ENCODE measurements around the gene ANK2.
A peak's percentile ranks its signal among the peaks of the same experiment; 100 is the strongest.
"Not testable (repeated sequence)": the region's sequence is repeated elsewhere in the genome, so short reads cannot be mapped to it uniquely, and the experiment has no call there.

The ANK2 gene

DNA sequence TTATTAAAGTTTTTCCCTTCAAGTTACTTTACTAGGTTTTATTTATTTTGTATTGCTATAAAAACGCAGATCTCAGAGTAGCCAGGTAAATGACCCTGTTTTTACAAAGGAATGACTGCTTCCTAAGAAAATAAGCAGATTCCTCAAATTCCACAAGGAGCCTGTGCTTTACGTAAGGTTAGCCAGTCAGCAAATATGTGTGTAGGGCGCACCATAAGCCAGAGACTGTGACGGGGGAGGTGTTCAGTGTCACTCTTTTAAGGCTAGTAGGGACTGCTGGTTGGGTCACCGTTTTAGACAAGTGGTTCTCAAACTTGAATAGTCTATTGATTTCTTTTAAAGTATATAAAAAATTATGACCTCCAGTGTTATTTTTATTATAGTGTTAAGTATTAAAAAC, 119.9 kb downstream of the ANK2 start:
- Histone ChIP-seq H3K36me3 (ENCODE audit: control insufficient read depth, insufficient read depth, low read length) (no peaks in the 10 kb centered on the region), H3K9me3 (ENCODE audit: control insufficient read depth, insufficient read depth, low read length) (no peaks in the 10 kb centered on the region), H3K4me3 (ENCODE audit: low read length) (no peak overlapping the region), H3K27me3 (ENCODE audit: control insufficient read depth, insufficient read depth, low read length) (no peaks in the 10 kb centered on the region), H3K4me1 (ENCODE audit: control insufficient read depth, insufficient read depth, low read length) (no peaks in the 10 kb centered on the region), H3K27ac (ENCODE audit: low read length) (no peak overlapping the region)
- no CpG with 5 or more reads among the region's 5 CpGs for WGBS (ENCODE audit: insufficient coverage, insufficient read length)
- peak; percentile 13 for DNase-seq (ENCODE audit: low read depth, low spot score)

DNA sequence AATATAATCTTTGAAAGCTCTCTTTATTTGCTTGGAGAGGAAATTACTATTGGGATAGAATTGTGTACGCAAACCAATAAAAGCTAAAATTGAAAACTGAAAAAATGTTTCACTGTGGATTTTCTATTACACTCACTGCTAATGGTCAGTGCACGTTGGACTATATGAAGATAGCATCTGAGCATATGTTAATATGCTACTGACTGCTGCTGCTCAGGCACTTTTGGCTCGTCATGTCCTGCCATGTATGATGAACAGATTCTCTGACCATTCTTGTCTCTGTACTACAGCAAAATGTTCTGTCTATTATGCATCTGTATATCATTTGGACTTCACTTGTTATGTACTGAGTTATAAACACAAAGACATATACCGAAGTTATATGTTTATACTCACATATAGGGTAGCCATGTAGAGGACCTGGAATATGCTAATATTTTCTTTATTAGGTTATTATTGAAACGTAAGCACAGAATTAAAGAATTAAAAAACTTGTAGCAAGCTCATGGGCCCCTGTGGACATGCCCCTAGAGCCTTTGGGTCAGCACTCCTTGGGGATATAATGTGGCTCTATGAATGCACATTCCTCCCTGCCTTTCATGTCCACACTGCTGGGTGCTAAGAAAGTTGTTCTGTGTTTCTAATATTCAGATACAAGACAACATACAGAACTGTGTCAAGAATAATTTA, 120.8 kb downstream of the ANK2 start:
- H3K4me1 ChIP-seq (ENCODE audit: control insufficient read depth, insufficient read depth, low read length): no peaks in the 10 kb centered on the region
- H3K27ac ChIP-seq (ENCODE audit: low read length): no peak overlapping the region
- DNase-seq (ENCODE audit: low read depth, low spot score): no peak
- H3K36me3 ChIP-seq (ENCODE audit: control insufficient read depth, insufficient read depth, low read length): no peaks in the 10 kb centered on the region
- H3K9me3 ChIP-seq (ENCODE audit: control insufficient read depth, insufficient read depth, low read length): no peaks in the 10 kb centered on the region
- WGBS (ENCODE audit: insufficient coverage, insufficient read length): no CpG with 5 or more reads among the region's 5 CpGs
- no peak overlapping the region for H3K4me3 ChIP-seq (ENCODE audit: low read length)
- H3K27me3 ChIP-seq (ENCODE audit: control insufficient read depth, insufficient read depth, low read length): no peaks in the 10 kb centered on the region

DNA sequence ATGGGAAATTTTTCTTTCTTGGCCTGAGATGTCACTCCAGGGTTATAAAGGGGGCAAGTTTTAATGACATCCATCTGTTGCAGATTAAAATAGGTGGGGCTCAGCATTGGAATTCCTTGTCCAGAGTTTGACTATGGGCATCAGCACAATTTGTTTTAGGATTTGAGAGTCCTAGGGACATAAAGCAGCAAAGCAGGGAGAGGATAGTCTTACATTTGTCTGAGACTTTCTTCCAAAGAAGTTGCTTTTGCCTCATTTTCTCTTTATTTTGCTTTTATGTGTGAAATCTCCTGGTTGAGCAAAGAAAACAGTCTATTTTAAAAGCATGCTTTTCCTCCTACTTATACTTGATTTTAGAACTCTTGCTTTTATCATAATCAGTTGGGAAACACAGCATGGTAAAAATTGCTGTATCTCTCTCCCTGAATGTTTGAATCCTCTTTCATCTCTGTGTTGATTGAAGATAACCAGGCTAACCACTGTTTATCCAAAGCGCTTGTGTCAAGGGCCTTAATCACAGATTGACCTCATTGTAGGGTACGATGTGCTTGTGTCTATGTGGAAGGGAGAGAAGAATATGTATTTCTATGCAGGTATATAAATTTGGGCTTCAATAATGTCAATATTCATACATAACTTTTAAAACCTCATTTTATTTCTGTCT, 121.5 kb downstream of the ANK2 start:
- Histone ChIP-seq H3K36me3 (ENCODE audit: control insufficient read depth, insufficient read depth, low read length) (no peaks in the 10 kb centered on the region), H3K4me3 (ENCODE audit: low read length) (no peak overlapping the region), H3K27me3 (ENCODE audit: control insufficient read depth, insufficient read depth, low read length) (no peaks in the 10 kb centered on the region), H3K4me1 (ENCODE audit: control insufficient read depth, insufficient read depth, low read length) (no peaks in the 10 kb centered on the region), H3K9me3 (ENCODE audit: control insufficient read depth, insufficient read depth, low read length) (no peaks in the 10 kb centered on the region), H3K27ac (ENCODE audit: low read length) (no peak overlapping the region)
- no peak for DNase-seq (ENCODE audit: low read depth, low spot score)
- no CpG with 5 or more reads among the region's 2 CpGs for WGBS (ENCODE audit: insufficient coverage, insufficient read length)

DNA sequence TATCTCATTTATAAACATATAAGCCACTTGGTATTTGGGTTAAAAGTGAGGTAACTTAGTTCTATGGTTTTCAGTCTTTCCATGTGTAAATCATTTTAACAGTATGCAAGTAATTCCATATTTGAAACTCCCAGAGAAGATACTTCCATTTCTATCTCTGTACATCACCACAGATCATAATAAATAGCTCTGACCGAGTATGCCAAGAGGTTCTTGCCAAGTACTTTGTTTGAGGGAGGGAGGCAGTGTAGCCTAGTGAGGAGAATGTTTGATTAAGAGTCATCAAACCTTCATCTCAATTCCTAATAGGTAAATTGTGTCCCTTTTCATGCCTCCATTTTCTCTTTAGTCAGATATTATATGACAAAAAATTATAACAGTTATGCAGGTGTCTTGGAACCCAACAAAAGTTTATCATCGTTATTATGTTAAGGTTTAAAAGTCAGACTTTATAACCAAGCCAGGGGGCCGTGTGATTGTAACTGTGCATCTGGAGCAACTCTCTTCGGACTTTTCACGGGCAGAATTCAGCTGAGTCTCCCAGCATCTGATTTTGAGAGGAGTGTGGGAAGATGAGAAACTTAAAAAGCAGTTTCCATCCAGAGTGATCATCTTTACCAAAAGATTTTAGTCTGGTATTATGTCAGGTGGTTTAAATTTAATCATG, 123.8 kb downstream of the ANK2 start:
- Histone ChIP-seq H3K9me3 (ENCODE audit: control insufficient read depth, insufficient read depth, low read length) (no peaks in the 10 kb centered on the region), H3K27ac (ENCODE audit: low read length) (no peak overlapping the region), H3K36me3 (ENCODE audit: control insufficient read depth, insufficient read depth, low read length) (no peaks in the 10 kb centered on the region), H3K27me3 (ENCODE audit: control insufficient read depth, insufficient read depth, low read length) (no peaks in the 10 kb centered on the region), H3K4me3 (ENCODE audit: low read length) (no peak overlapping the region), H3K4me1 (ENCODE audit: control insufficient read depth, insufficient read depth, low read length) (no peaks in the 10 kb centered on the region)
- no peak for DNase-seq (ENCODE audit: low read depth, low spot score)
- WGBS (ENCODE audit: insufficient coverage, insufficient read length): no CpG with 5 or more reads among the region's 5 CpGs

DNA sequence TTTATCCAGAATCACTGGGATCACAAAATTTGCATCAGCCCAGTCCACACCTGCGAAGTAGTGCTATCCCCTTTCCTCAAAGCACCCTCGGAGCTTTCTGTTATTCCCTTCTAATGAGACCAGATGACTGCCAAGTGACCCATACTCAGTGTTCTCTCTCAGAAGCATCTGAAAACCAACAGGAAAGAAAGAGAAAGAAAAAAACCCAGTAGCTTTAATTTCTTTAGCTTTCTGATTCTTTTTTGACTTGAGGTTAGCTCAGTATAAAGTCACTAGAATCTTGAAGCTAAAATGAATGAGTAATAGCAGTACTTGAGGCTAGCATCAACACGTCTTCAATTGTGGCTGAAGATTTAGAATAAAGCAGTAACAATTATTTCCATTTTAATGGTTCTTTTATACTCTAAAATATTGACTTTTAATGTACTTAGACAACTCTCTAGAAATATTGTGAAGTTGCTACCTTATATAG, 124.4 kb downstream of the ANK2 start:
- Histone ChIP-seq H3K4me3 (ENCODE audit: low read length) (no peak overlapping the region), H3K27ac (ENCODE audit: low read length) (no peak overlapping the region), H3K27me3 (ENCODE audit: control insufficient read depth, insufficient read depth, low read length) (no peaks in the 10 kb centered on the region), H3K9me3 (ENCODE audit: control insufficient read depth, insufficient read depth, low read length) (no peaks in the 10 kb centered on the region), H3K36me3 (ENCODE audit: control insufficient read depth, insufficient read depth, low read length) (no peaks in the 10 kb centered on the region), H3K4me1 (ENCODE audit: control insufficient read depth, insufficient read depth, low read length) (no peaks in the 10 kb centered on the region)
- no peak for DNase-seq (ENCODE audit: low read depth, low spot score)
- no CpG with 5 or more reads among the region's 3 CpGs for WGBS (ENCODE audit: insufficient coverage, insufficient read length)

GRCh38 chr4:113179091-113179490, 129.6 kb downstream of the ANK2 start:
- H3K4me3 ChIP-seq (ENCODE audit: low read length): no peak overlapping the region
- WGBS (ENCODE audit: insufficient coverage, insufficient read length): no CpG with 5 or more reads among the region's 1 CpG
- H3K27me3 ChIP-seq (ENCODE audit: control insufficient read depth, insufficient read depth, low read length): no peaks in the 10 kb centered on the region
- H3K27ac ChIP-seq (ENCODE audit: low read length): no peak overlapping the region
- DNase-seq (ENCODE audit: low read depth, low spot score): no peak
- H3K4me1 ChIP-seq (ENCODE audit: control insufficient read depth, insufficient read depth, low read length): no peaks in the 10 kb centered on the region
- no peaks in the 10 kb centered on the region for H3K36me3 ChIP-seq (ENCODE audit: control insufficient read depth, insufficient read depth, low read length)
- no peaks in the 10 kb centered on the region for H3K9me3 ChIP-seq (ENCODE audit: control insufficient read depth, insufficient read depth, low read length)

DNA sequence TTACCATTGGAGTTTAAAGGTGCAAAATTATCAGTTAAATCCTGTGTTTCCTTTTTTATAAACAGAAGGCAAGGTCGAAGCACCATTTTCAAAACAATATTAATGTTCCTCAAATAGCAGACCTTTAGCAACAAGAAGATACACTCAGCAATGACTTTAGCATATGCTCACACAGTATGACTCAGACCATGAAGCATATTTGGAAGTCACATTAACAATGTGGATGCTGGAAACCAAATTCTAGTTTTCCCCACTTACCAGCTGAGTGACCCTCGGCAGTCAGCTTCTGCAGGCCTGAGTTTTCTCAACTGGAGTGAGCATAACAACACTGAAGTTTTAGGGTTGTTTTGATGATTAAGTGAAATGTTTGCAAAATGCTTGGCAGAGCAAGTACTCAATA, 130.5 kb downstream of the ANK2 start:
- Histone ChIP-seq H3K36me3 (ENCODE audit: control insufficient read depth, insufficient read depth, low read length) (no peaks in the 10 kb centered on the region), H3K4me1 (ENCODE audit: control insufficient read depth, insufficient read depth, low read length) (no peaks in the 10 kb centered on the region), H3K27ac (ENCODE audit: low read length) (no peak overlapping the region), H3K9me3 (ENCODE audit: control insufficient read depth, insufficient read depth, low read length) (no peaks in the 10 kb centered on the region), H3K4me3 (ENCODE audit: low read length) (no peak overlapping the region), H3K27me3 (ENCODE audit: control insufficient read depth, insufficient read depth, low read length) (no peaks in the 10 kb centered on the region)
- no peak for DNase-seq (ENCODE audit: low read depth, low spot score)
- WGBS (ENCODE audit: insufficient coverage, insufficient read length): no CpG with 5 or more reads among the region's 2 CpGs

DNA sequence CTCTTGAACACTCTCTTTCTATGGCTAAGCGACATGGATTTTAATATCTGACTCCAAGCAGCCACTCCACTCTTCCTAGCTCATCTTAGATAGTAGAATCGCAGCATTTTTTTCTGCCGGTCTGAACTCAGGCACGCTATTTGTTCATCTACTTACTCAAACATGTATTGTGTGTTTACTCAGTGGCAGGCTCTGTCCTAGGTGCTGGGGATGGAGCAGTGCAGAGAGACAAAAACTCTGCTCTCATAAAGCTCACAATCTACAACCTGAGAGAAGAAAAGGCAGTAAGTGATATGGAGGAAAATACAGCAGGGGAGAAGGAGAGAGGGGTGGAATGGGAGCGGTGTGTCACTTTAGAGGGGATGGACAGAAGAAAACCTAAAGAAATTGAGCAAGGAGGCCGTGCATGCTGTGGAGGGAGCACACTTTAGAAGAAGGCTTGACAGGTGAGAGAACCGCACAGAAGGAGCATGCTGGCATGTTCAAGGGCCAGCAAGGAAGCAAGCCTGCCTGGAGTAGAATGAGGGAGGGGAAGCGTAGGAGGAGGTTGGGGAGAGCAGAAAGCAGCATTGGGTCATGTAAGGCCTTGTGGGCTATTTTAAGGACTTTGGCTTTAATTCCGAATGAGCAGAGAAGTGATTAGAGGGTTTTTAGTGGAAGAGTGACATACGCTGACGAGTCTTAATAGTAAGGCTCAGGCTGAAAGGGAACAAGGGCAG, 132.0 kb downstream of the ANK2 start:
- no peak overlapping the region for H3K27ac ChIP-seq (ENCODE audit: low read length)

GRCh38 chr4:113183032-113183605, 133.7 kb downstream of the ANK2 start:
- no peaks in the 10 kb centered on the region for H3K4me1 ChIP-seq (ENCODE audit: control insufficient read depth, insufficient read depth, low read length)
- DNase-seq (ENCODE audit: low read depth, low spot score): no peak
- H3K27me3 ChIP-seq (ENCODE audit: control insufficient read depth, insufficient read depth, low read length): no peaks in the 10 kb centered on the region
- H3K36me3 ChIP-seq (ENCODE audit: control insufficient read depth, insufficient read depth, low read length): no peaks in the 10 kb centered on the region
- no peak overlapping the region for H3K4me3 ChIP-seq (ENCODE audit: low read length)
- WGBS (ENCODE audit: insufficient coverage, insufficient read length): 100% methylated on average over 1 of the region's 5 CpGs
- no peaks in the 10 kb centered on the region for H3K9me3 ChIP-seq (ENCODE audit: control insufficient read depth, insufficient read depth, low read length)
- no peak overlapping the region for H3K27ac ChIP-seq (ENCODE audit: low read length)

More for the DNA sequence above, 132.0 kb downstream of the ANK2 start:
- Histone ChIP-seq H3K9me3 (ENCODE audit: control insufficient read depth, insufficient read depth, low read length) (no peaks in the 10 kb centered on the region), H3K36me3 (ENCODE audit: control insufficient read depth, insufficient read depth, low read length) (no peaks in the 10 kb centered on the region), H3K4me1 (ENCODE audit: control insufficient read depth, insufficient read depth, low read length) (no peaks in the 10 kb centered on the region), H3K27me3 (ENCODE audit: control insufficient read depth, insufficient read depth, low read length) (no peaks in the 10 kb centered on the region), H3K4me3 (ENCODE audit: low read length) (no peak overlapping the region)
- WGBS (ENCODE audit: insufficient coverage, insufficient read length): 100% methylated on average over 1 of the region's 11 CpGs
- DNase-seq (ENCODE audit: low read depth, low spot score): no peak

DNA sequence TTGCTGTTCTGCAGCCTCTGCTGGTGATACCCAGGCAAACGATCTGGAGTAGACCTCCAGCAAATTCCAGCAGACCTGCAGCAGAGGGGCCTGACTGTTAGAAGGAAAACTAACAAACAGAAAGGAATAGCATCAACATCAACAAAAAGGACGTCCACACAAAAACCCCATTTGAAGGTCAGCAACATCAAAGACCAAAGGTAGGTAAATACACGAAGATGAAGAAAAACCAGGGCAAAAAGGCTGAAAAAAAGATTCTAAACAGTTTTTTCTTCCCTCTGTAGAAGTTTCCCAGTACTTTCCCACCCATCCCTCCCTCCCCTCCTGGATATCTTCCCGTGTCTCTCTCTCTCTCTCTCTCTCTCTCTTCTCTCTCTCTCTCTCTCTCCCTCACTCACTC, 136.8 kb downstream of the ANK2 start:
- H3K4me1 ChIP-seq (ENCODE audit: control insufficient read depth, insufficient read depth, low read length); H3K36me3 ChIP-seq (ENCODE audit: control insufficient read depth, insufficient read depth, low read length); DNase-seq (ENCODE audit: low read depth, low spot score); H3K4me3 ChIP-seq (ENCODE audit: low read length); H3K27ac ChIP-seq (ENCODE audit: low read length); H3K27me3 ChIP-seq (ENCODE audit: control insufficient read depth, insufficient read depth, low read length); H3K9me3 ChIP-seq (ENCODE audit: control insufficient read depth, insufficient read depth, low read length): not testable (repeated sequence)
- WGBS (ENCODE audit: insufficient coverage, insufficient read length): no CpG with 5 or more reads among the region's 4 CpGs

Data from iPS DF 6.9 (cell line).